ENCODE data around the gene CPSF4. TPM values are rescaled to one million over a fixed set of nuclear protein-coding genes. Genes with fewer than 3 reads are reported as not detected.
A peak's percentile ranks its signal among the peaks of the same experiment; 100 is the strongest.

Gene CPSF4
- polyA plus RNA-seq, 3 donors = 11.6 to 56.3 (median 12.3) TPM

DNA sequence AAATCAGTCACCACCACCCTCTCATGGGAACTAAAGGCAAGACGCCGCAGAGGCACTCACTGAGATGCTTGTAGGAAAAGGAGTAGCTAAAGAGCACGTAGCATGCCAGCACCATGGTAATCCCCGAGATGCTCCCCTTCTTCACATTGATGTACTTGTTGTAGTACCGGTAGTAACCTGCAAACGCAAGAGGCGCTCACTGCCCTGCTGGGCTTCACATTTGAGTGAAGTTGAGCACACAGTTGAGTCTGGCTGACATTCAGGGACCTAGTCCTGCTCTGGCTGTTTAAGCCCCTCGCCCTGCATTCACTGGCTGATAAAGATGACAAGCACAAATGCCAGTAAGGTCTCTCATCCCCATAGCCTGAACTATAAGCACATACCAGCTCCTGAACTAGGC is 20.3 kb downstream of the CPSF4 start:
- peaks cover 61 to 89% of the 10 kb centered on the region in 2 donors for H3K36me3 Mint-ChIP-seq
- Histone ChIP-seq H3K27ac (ENCODE audit: low read depth in 1 of 2, low read length in 2 of 2) (no peak overlapping the region), H2AFZ (ENCODE audit: insufficient read depth, low read depth, low read length, poor library complexity, severe bottlenecking) (no peak overlapping the region), H3K36me3 (replicated peaks in 1 of 2; ENCODE audit: control insufficient read depth in 1 of 2, insufficient read depth in 2 of 2, low read length in 2 of 2) (peaks cover 67 to 86% of the 10 kb centered on the region in 2 donors), H3K4me2 (replicated peaks; ENCODE audit: extremely low read depth, low read length, poor library complexity, severe bottlenecking) (no peak overlapping the region), H3K4me1 (ENCODE audit: control insufficient read depth in 1 of 2, insufficient read depth in 2 of 2, low read length in 2 of 2) (no peaks in the 10 kb centered on the region), H3K27me3 (ENCODE audit: control insufficient read depth in 2 of 2, insufficient read depth in 2 of 2, low read length in 2 of 2) (no peaks in the 10 kb centered on the region), H4K20me1 (ENCODE audit: insufficient read depth, low read length) (peaks cover 93% of the 10 kb centered on the region), H3K4me3 (replicated peaks in 1 of 3; ENCODE audit: low read depth in 2 of 3, low read length in 3 of 3) (no peak overlapping the region), H3K9me3 (replicated peaks in 1 of 2; ENCODE audit: control insufficient read depth in 1 of 2, insufficient read depth in 1 of 2, low read length in 2 of 2) (no peaks in the 10 kb centered on the region), H3K9ac (ENCODE audit: insufficient read depth, low read length, poor library complexity, severe bottlenecking) (no peak overlapping the region), H3K79me2 (ENCODE audit: insufficient read depth, low read length) (peaks cover 66% of the 10 kb centered on the region)
- 94% methylated on average over 6 of the region's 8 CpGs for WGBS (ENCODE audit: insufficient coverage)
- intact Hi-C loops (cut with micrococcal nuclease) = no loop called here
- DNase-seq = peak in 1 of 3 donors; percentile 17
- no peaks in the 10 kb centered on the region for H3K9me3 Mint-ChIP-seq
- H3K27me3 Mint-ChIP-seq (ENCODE audit: low read depth in 3 of 3) = no peaks in the 10 kb centered on the region
- H3K4me3 Mint-ChIP-seq = no peak overlapping the region
- H3K4me1 Mint-ChIP-seq = peaks cover 3% of the 10 kb centered on the region
- H3K27ac Mint-ChIP-seq = peak overlapping the region in 2 of 7 donors; percentile 23 to 77
- TF ChIP-seq, protein P1, sequence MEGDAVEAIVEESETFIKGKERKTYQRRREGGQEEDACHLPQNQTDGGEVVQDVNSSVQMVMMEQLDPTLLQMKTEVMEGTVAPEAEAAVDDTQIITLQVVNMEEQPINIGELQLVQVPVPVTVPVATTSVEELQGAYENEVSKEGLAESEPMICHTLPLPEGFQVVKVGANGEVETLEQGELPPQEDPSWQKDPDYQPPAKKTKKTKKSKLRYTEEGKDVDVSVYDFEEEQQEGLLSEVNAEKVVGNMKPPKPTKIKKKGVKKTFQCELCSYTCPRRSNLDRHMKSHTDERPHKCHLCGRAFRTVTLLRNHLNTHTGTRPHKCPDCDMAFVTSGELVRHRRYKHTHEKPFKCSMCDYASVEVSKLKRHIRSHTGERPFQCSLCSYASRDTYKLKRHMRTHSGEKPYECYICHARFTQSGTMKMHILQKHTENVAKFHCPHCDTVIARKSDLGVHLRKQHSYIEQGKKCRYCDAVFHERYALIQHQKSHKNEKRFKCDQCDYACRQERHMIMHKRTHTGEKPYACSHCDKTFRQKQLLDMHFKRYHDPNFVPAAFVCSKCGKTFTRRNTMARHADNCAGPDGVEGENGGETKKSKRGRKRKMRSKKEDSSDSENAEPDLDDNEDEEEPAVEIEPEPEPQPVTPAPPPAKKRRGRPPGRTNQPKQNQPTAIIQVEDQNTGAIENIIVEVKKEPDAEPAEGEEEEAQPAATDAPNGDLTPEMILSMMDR (IDR thresholded peaks at IDR 0.05) = peak; percentile 53

- Histone ChIP-seq H4K20me1 (ENCODE audit: insufficient read depth, low read length) (peaks cover 80% of the 10 kb centered on the region), H3K36me3 (replicated peaks in 1 of 2; ENCODE audit: control insufficient read depth in 1 of 2, insufficient read depth in 2 of 2, low read length in 2 of 2) (peaks cover 51 to 72% of the 10 kb centered on the region in 2 donors), H2AFZ (ENCODE audit: insufficient read depth, low read depth, low read length, poor library complexity, severe bottlenecking) (no peak overlapping the region), H3K9me3 (replicated peaks in 1 of 2; ENCODE audit: control insufficient read depth in 1 of 2, insufficient read depth in 1 of 2, low read length in 2 of 2) (no peaks in the 10 kb centered on the region), H3K27ac (ENCODE audit: low read depth in 1 of 2, low read length in 2 of 2) (no peak overlapping the region), H3K4me2 (replicated peaks; ENCODE audit: extremely low read depth, low read length, poor library complexity, severe bottlenecking) (no peak overlapping the region), H3K79me2 (ENCODE audit: insufficient read depth, low read length) (peaks cover 82% of the 10 kb centered on the region), H3K4me1 (ENCODE audit: control insufficient read depth in 1 of 2, insufficient read depth in 2 of 2, low read length in 2 of 2) (peaks cover 8 to 14% of the 10 kb centered on the region in 2 donors), H3K9ac (ENCODE audit: insufficient read depth, low read length, poor library complexity, severe bottlenecking) (no peak overlapping the region), H3K27me3 (ENCODE audit: control insufficient read depth in 2 of 2, insufficient read depth in 2 of 2, low read length in 2 of 2) (no peaks in the 10 kb centered on the region), H3K4me3 (replicated peaks in 1 of 3; ENCODE audit: low read depth in 2 of 3, low read length in 3 of 3) (no peak overlapping the region)
- Mint-ChIP-seq H3K9me3 (no peaks in the 10 kb centered on the region), H3K27ac (peak overlapping the region in 2 of 7 donors; percentile 28 to 35), H3K36me3 (peaks cover 52 to 78% of the 10 kb centered on the region in 2 donors), H3K27me3 (ENCODE audit: low read depth in 3 of 3) (no peaks in the 10 kb centered on the region), H3K4me1 (peaks cover 12% of the 10 kb centered on the region), H3K4me3 (no peak overlapping the region)
- WGBS (ENCODE audit: insufficient coverage) = 95% methylated on average over 7 of the region's 11 CpGs
- intact Hi-C loops (cut with micrococcal nuclease) = no loop called here
- no peak for DNase-seq
- TF ChIP-seq, protein P1 (IDR thresholded peaks at IDR 0.05) = no peak
Observed at GRCh38 chr7:99460651-99461050, 21.9 kb downstream of the CPSF4 start.
